NCI-H510A (cell line): ENCODE measurements around the gene FIP1L1.
"Not testable (repeated sequence)": the region's sequence is repeated elsewhere in the genome, so short reads cannot be mapped to it uniquely, and the experiment has no call there.

ENCODE experiments used
- DNase-seq: peaks from one replicate; lab custom pipeline; 2025; lab: John Stamatoyannopoulos, UW

FIP1L1 gene, protein sequence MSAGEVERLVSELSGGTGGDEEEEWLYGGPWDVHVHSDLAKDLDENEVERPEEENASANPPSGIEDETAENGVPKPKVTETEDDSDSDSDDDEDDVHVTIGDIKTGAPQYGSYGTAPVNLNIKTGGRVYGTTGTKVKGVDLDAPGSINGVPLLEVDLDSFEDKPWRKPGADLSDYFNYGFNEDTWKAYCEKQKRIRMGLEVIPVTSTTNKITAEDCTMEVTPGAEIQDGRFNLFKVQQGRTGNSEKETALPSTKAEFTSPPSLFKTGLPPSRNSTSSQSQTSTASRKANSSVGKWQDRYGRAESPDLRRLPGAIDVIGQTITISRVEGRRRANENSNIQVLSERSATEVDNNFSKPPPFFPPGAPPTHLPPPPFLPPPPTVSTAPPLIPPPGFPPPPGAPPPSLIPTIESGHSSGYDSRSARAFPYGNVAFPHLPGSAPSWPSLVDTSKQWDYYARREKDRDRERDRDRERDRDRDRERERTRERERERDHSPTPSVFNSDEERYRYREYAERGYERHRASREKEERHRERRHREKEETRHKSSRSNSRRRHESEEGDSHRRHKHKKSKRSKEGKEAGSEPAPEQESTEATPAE

GRCh38 chr4:53377319-53378170 lies at the start of gene FIP1L1:
TSS of gene FIP1L1 (plus strand) at chr4:53377641. CDS start at chr4:53377839, 198 bp downstream.
- DNase-seq: peak; percentile 92

DNA sequence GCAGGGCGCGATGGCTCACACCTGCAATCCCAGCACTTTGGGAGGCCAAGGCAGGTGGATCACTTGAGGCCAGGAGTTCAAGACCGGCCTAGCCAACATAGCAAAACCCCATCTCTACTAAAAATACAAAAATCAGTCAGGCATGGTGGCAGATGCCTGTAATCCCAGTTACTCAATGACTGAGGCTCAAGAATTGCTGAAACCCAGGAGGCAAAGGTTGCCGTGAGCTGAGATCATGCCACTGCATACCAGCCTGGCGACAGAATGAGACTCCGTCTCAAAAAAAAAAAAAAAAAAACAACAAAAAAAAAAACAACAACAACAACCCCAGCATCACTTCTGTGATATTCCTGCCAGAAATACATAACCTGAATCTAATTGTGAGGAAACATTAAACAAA lies 42.5 kb upstream of the FIP1L1 start:
- DNase-seq: not testable (repeated sequence)

DNA sequence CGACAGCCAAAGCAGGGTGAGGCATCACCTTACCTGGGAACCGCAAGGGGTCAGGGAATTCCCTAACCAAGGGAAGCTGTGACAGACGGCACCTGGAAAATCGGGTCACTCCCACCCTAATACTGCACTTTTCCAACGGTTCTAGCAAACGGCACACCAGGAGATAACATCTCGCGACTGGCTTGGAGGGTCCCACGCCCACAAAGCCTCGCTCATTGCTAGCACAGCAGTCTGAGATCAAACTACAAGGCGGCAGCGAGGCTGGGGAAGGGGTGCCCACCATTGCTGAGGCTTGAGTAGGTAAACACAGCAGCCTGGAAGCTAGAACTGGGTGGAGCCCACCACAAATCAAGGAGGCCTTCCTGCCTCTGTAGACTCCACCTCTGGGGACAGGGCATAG lies 37.3 kb upstream of the FIP1L1 start:
- DNase-seq: not testable (repeated sequence)

DNA sequence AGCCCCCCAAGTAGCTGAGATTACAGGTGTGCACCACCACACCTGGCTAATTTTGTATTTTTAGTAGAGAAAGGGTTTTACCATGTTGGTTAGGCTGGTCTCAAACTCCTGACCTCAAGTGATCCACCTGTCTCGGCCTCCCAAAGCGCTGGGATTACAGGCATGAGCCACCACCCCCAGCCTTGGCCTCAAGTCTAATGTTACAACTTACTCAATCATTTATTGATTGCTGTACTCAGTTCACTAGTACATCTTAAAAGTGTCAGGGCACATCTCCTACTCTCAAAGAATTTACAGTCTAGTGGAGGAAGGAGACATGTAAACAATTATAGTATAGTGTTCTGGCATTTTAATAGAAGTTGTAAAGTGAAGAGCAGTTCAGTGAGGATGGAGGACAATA lies 31.0 kb upstream of the FIP1L1 start:
- DNase-seq: not testable (repeated sequence)

- DNase-seq: no peak
Measured at GRCh38 chr4:53346920-53347852, 30.3 kb upstream of the FIP1L1 start.

DNA sequence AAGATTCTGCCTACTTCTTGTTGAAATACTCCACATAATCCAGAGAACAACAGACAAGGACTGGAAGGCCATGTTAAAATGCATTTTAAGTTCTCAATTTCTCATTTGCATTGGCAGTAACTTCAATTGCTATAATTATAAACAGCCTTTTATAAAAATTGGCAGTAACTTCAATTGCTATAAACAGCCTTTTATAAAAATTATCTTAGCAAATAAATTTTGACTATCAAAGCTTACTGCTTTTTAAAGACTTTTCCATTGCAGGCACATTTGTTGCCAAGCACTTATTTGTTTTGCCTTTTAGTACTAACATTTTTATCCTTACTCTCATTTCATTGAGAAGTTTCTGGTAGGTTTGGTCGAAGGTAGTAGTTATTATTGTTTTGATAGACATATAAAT lies 29.4 kb upstream of the FIP1L1 start:
- no peak for DNase-seq

DNA sequence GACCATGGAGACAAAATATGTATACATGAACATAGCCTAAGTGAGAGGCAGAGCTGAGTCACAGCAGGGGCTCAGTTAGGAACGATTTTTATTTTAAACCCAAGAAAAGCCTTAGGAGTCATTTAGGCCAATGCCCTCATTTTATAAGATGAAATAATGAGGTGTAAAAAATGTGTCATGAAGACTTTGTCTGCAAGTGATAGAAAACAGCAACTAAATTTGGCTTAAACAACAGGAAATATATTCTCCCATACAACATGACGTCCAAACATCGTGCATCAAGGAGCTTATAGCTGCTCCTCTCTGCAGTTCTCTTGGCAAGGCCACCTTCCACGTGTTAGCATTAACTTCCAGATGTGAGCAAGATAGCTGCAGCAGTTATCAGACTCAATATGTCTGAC lies 28.4 kb upstream of the FIP1L1 start:
- no peak for DNase-seq

GRCh38 chr4:53354012-53354722 lies 23.3 kb upstream of the FIP1L1 start:
- DNase-seq: no peak

DNA sequence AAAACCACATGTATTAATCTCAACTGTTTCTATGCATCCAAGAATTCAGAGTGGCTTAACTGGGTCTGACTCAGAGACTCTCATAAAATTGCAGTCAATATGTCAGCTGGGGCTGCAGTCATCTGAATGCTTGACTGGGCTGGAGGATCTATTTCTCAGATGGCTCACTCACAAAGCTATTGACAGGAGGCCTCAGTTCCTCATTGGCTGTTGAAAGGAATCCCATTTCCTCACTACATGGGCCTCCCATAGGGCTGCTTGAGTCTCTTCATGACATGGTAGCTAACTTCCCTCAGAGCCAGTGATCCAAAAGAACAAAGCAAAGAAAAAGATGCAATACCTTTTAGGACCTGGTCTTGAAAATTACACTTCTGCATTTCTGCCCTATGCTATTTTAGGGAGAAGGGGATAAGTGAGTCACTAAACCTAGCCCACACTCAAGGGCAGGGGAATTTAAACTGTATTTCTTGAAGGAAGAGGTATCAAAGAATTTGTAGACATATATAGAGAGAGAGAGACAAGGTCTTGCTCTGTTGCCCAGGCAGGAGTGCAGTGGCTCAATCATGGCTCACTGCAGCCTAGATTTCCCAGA lies 21.4 kb upstream of the FIP1L1 start:
- DNase-seq: no peak

DNA sequence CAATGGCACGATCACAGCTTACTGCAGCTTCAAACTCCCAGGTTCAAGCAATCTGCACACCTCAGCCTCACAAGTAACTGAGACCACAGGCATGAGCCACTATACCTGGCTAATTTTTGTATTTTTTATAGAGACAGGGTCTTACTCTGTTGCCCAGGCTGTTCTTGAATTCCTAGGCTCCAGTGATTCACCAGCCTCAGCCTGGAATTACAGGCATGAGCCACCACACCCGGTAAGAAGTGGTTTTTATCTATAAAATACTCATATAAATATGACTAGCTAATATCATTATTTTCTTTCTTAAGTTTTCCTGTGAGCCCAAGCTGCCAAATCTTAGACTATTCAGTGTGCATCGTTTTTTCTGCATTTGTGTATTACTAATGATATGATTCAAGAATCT lies 16.0 kb upstream of the FIP1L1 start:
- no peak for DNase-seq

- no peak for DNase-seq
Measured at GRCh38 chr4:53362093-53362492, 15.3 kb upstream of the FIP1L1 start.

DNA sequence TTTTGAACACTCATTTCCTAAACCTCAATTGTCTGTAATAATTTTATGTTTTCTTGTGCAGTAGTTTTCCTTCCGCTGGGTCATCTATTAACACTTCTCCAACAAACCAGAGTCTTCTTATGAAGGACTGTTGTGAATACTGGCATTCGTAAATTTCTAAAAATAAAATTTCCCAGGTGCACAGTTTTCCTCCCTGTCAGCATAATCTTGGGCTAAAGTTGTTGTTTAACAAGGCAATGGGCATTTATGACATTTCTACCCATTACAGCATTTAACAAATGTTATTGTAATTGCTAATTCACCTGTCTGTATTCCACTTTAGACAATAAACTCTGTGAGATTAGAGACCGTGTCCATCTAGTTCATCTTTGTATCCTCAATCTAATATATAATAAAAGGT lies 12.8 kb upstream of the FIP1L1 start:
- DNase-seq: no peak

DNA sequence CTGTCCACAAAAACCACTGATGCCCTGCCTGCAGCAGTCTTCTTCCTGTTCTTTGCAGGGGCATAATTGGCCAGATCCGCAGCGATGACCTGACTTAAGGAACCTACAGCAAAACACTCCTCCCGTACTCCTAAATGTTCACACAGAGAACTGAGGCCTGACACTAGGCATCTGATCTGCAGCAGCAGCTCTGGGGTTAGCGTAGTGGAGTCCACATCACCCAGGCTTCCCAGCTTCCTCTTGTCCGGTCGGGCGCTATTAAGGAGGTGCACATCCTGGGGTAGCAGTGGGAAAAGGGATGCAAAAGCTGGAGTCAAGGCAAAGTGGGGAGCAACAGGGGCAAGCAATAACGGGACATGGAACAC lies 12.3 kb upstream of the FIP1L1 start:
- DNase-seq: peak; percentile 4

DNA sequence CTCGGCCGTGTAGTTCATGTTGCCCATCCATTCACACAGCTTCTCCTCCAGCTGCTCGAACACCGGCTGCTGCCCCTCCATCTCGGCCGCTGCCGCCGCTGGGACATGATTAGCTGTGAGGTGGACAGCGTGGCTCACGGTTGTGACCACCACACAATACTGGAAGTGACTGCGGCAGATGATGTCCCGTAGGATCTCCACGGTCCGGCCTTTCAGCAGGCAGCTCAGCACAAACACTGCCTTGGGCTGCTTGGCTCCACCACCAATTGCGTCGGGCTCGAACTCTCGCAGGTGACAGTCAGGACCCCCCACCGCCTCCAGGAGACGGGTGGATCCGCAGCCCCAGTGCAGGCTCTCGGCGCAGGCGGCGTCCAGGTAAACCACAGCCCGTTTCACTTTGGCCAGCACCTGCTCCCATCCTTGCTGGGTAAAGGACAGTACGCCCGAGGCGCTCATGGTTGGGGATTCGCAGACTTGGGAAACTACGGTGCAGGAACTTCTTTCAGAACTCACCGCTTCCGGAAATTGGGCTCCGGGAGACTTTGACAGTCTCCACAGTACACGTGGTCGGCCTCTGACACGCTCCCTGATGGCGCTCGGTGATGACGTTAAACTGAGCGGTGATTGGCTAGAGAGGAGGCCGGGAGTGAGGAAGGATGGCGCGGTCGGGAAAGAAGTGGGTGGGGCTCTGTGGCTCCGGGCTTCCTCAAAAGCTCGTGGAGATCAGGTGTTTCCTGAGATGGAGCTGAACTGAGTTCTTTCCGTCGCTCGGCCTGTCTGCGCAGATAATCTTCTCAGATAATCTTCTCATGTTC lies 11.7 kb upstream of the FIP1L1 start, which contains the start of gene SCFD2:
Gene SCFD2, minus strand, starts transcription at position 576 of the 815 bp plus-strand sequence.
- DNase-seq: peak; percentile 97

DNA sequence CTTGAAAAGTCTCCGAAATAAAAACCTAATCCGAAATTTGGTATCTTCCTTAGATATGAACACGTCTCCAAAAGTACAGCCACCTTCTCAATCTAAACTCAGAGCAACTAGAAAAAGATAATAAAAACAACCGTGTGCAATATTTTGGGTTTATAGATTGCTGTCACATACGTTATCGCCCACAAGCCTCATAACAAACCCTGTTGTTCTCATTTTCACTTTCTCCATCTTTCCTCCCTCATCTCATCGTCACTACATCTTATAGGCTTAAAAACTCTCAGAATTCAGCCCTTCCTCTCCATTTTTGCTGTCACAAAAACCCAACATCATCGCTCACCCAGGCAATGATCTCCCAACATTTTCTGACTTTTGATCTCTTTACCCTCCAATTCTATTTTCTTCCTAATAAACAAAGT lies 11.1 kb upstream of the FIP1L1 start:
- DNase-seq: no peak

GRCh38 chr4:53367721-53368120 lies 9.7 kb upstream of the FIP1L1 start:
- DNase-seq: no peak

DNA sequence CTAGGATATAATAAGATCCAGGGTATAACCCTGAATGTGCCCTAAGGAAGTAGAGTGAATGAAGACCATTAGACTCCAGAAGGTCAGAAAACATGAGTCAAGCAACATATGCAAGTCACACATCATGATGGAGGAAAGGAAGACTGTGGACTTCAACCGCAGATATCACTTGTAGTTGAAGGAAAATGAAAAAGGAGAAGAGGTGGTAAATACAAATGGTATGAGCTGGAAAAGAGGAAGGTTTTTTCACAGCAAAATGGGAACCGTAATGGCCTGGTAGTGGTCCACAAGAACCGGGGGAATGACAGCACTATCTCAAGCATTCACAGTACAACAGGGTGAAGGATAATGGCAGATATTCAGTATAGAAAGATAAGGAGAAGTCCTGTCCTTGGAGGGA lies 6.4 kb upstream of the FIP1L1 start:
- no peak for DNase-seq

DNA sequence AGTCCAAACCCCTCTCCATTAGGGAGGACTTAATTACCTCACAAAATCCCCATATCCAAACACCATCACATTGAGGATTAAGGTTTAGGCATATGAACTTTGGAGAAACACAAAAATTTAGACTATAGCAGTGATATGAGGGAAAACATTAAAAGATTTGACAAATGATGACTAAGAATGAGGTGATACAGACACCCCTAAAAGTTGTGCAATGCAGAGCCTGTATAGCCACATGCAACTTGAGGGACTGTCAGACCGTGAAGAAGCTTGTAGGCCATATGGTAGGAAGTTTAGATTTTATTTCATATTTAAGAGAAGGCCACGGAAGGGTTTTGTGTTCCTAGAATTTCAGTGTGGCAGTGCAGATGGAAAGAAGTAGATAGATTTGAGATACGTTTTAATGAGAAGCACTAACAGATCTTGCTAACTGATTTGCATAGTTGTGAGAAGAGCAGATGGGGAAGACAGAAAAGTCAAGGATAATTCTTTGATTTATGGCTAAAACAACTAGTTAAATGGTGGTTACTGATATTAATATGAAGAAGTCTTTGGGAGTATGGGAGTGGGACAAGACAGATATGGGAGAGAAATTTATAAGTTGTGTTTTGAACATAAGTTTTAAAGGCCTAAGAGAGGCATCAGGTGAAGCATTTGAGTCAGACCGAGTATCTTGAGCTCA lies 5.5 kb upstream of the FIP1L1 start:
- no peak for DNase-seq

DNA sequence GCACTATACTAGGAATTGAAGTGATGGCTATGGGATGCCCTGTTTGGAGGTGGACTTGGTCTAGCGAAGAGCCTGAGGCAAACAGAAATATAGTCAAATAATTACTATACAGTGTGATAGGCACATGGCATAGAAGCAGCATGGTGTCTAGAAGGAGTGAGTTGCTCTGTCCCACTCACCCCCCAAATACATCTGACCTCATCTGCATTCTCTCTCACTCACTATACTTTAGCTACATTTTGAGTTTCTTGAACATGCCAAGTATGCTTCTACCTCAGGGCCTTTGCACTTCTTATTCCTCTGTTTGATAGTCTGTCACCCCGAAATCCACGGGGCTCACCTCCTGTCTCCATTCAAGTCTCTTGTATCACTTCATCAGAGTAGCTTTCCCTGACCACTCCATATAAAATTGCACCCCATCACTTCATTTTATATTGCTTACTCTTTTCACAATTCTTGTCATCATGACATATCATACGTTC lies 2.6 kb upstream of the FIP1L1 start:
- no peak for DNase-seq
